Measurements from ENCODE around the gene GCC2. TPM values are rescaled to one million over a fixed set of nuclear protein-coding genes. Genes with fewer than 3 reads are reported as not detected.

GCC2 gene
- total RNA-seq = 24.8 and 27.5 TPM in 2 replicates

GRCh38 chr2:108448678-108449409 lies at the start of gene GCC2:
TSS of gene GCC2 (plus strand) at chr2:108449206. CDS start at chr2:108449275, 69 bp downstream.

GRCh38 chr2:108533832-108534583 lies 85.0 kb downstream of the GCC2 start, which contains the start of gene LIMS1:
TSS of gene LIMS1 (plus strand) at chr2:108534470. CDS start at chr2:108534563, 93 bp downstream.

Small RNA genes lying within 50 kb of the gene (small RNA-seq; reads per million reads assigned to genes)
- not detected for gene SMIM12P1

Other genes with a start within 250 kb of the GCC2 start
- gene SULT1C3, start 209.2 kb upstream of the GCC2 start, total RNA-seq = not detected in 2 replicates
- gene SULT1C2, start 160.3 kb upstream of the GCC2 start, total RNA-seq = not detected in 2 replicates
- gene SULT1C4, start 71.3 kb upstream of the GCC2 start, total RNA-seq = 20.1 and 34.3 TPM in 2 replicates
- gene LIMS1, start 85.3 kb downstream of the GCC2 start, total RNA-seq = 592 and 596 TPM in 2 replicates